Raji (cell line): ENCODE measurements around the gene MYT1.

ENCODE experiments used
- POLR2A ChIP-seq: IDR thresholded peaks from 2 replicates; pipeline ENCODE4 v1.6.1; 2011; ENCODE audit warnings: low read depth, low read length, control low read depth; ENCODE audit not compliant: insufficient read depth

Gene MYT1

GRCh38 chr20:64210656-64211369 is 46.6 kb downstream of the MYT1 start:
- TF ChIP-seq POLR2A = no peak

GRCh38 chr20:64211874-64212658 is 47.8 kb downstream of the MYT1 start:
- TF ChIP-seq POLR2A = no peak

- TF ChIP-seq POLR2A = no peak
Observed at GRCh38 chr20:64212755-64213154, 48.5 kb downstream of the MYT1 start.

DNA sequence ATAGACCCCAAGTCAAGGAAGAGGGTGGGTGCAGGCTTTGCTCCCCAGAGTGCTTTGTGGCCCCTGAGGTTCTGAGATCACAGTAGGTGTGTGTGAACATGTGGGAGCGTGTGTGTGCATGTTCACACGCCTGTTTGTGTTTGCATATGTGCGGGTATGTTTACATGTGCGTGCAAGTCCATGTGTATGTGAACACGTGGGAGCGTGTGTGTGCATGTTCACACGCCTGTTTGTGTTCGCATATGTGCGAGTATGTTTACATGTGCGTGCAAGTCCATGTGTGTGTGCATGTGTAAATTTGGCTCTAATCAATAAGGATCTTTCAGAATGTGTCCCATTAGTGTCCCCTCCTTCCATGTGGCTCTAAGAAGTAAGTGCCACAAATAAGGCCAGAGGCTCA is 49.9 kb downstream of the MYT1 start:
- TF ChIP-seq POLR2A = no peak

DNA sequence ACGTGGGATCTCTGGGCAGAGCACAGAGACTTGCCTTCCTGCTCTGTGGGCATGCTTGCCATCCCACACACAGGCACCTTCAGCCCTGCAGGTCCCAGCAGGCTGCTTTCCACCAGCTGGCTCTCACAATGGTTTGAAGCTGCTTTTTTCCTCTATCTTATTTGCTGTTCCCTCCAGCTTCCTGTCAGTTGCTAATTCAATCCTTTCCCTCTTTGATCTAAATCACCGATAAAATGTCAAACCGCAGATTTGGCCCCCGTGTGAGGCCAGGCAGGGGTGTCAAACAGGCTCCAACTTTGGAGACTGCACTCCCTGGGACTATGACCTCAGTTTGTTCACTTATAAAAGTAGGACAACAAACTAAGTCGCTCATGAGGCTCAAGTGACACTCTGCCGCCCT is 50.7 kb downstream of the MYT1 start:
- TF ChIP-seq POLR2A = no peak

DNA sequence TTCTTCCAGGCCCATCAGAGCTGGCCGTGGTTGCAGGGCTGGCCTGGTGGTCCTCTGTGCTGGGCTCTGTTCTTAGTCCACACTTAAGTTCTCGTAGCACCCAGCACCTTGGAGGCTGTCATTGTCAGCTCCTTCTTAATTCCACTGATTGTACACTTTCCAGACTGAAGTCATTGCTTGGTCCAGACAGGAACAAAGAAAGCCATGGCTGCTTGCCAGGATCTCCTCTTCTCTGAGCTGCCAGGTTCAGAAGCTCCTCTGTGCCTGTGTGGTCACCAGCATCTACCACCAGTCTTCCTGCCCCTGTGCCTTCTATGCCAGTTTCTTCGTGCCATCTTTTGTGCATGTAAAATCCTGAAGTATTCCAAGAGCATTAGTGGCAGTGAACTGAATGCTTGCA is 51.8 kb downstream of the MYT1 start:
- TF ChIP-seq POLR2A = no peak

- no peak for TF ChIP-seq POLR2A
Observed at GRCh38 chr20:64216910-64217309, 52.7 kb downstream of the MYT1 start.

DNA sequence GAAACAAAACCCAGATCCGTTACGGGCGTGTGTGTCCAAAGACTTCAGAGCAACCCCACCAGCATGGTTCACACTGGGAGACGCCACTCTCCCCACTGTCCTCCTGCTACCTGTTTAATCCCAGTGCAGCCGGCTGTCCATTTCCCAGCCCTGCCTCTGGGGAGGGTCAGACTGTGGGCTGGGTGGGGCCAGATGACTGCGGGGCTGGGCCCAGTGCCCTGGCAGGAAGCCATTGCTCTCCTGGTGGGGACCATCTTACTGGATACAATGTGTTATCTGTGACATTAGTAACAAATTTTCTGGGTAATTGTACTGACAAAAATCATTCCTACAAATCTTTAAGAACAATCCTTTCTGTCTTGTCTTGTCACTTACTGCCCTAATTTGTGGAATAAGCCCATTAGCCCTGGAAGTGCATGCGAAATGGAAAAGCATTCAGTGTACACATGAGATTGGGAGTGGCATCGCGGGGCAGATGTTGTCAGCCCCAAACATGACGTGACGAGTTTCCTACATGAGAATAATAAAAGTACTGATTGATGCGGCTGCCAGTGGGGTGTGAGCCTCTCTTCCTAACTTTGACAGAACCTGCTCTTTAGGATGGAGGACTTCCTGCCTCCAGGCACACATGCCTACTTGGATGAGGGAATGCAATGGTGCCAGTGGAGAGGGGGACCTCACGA is 53.4 kb downstream of the MYT1 start:
- no peak for TF ChIP-seq POLR2A

DNA sequence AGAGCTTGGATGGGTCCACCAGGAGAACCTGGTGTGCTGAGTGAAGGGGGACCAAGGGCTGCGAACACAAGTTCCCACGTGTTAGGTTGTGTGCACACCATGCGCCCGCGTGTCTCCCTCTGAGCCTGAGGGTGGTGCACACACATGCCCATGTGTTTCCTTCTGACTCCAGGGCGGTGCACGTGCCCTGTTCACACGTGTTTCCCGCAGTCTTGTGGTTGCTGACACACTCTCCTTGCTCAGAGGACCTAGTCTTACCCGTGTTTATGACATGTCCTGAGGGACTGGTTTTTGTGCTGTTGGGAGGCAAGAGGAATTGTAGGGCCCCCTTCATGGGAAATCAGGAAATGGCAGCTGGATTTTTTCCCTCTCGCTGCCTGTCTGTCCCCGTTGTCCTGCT is 55.0 kb downstream of the MYT1 start:
- TF ChIP-seq POLR2A = no peak

DNA sequence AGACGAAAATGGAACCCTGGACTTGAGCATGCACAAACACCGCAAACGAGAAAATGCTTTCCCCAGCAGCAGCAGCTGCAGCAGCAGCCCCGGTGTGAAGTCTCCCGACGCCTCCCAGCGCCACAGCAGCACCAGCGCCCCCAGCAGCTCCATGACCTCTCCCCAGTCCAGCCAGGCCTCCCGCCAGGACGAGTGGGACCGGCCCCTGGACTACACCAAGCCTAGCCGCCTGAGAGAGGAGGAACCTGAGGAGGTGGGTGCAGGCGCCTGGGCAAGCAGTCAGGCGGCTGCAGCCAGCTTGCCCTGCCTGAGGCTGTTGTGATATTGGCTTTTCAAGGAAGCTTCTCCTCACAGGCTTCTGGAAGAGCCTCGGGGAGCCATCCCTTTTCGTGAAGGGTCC is 55.5 kb downstream of the MYT1 start:
- no peak for TF ChIP-seq POLR2A

DNA sequence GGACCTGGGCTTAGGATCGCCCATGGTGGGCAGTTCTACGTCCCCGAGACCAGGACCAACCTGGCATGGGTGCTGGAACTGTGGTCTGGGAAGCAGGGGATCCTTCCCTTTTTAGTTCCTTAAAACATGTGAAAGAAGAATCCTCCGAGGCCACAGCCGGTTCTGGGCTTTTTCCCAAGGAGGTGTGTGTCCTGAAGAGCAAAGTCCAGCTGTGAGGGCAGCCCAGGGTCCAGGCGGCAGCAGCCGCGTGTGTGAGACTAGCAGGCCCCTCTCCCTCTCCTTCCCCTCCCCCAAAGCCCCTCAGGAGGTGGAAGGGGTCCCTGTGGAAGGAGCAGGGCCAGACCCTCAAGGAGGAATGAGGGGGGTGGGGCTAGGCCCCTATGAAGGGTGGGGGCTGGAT is 56.2 kb downstream of the MYT1 start:
- TF ChIP-seq POLR2A = no peak

DNA sequence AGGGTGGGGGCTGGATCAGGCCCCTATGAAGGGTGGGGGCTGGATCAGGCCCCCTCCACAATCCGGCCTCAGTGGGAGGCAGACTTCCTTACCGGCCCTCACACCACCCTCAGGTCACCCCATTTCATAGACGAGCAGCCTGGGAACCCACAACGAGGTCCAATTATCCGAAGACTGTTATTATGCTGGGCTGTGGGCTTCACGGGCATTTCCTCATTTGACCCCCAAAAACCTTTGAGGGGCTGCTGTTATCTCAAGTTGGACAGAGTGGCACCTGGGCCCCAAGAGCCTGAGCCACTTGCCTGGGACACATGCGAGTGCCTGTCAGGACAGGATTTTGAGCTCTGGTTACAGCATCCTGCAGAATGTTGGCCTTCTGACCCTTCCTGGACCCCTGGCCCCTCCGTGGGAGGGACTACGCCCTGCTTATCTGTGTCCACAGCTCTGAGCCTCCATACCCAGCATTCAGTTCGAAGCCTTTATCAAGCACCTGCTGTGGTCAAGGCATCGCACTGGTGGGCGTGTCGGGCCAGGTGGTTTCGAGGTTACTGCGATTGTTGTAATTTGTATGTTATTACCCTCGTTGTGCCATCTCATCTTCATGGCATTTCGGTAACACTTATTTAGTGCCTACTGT is 56.8 kb downstream of the MYT1 start:
- TF ChIP-seq POLR2A = no peak

DNA sequence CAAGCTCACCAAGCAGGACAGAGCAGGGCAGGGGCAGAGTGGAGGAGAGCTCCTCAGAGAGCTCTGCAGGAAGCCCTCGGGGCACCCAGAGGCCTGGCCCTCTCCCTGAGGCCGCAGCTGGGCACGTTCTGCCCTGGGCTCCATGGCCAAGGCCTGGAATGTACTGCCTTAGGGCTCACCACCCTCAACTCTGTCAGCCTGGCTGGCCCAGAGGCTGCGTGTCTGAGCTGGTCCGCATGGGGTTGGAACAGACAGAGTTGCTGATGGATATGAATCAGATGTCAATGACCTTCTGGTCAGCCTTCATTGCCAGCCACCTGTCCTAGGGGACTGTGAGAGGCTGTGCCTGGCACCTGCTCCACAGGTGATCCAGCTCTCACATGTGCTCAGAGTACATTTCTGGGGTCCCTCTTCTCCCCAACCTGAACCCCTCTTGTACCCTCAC is 58.1 kb downstream of the MYT1 start:
- TF ChIP-seq POLR2A = no peak

- TF ChIP-seq POLR2A = no peak
Observed at GRCh38 chr20:64222851-64223525, 58.7 kb downstream of the MYT1 start.

GRCh38 chr20:64223526-64224067 is 59.3 kb downstream of the MYT1 start:
- no peak for TF ChIP-seq POLR2A
